ENCODE measurements around the gene DCLK1. TPM values are rescaled to one million over a fixed set of nuclear protein-coding genes. Genes with fewer than 3 reads are reported as not detected.

DCLK1 gene
- total and polyA plus RNA-seq, 10 of the 15 experiments (the other 5 are each of a cell fraction or from before 2014, with no cell fraction given) = not detected

DNA sequence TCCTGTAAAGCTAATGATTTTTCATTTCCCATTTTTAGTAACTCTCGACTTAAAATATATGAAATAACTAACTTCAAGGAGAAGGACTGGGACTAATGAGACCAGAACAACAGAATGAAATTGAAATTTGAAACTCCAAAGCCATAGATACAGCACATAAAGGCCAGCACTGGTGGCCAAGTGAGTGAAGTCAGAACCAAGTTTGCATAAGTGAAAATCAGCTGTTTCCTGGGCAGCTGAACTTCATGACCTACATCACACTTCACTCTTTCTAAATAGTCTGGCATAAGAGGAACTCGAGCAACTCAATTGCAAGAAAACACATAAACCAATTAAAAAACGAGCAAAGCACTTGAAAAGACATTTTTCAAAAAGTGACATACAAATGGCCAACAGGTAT, 84.5 kb downstream of the DCLK1 start:
- DNase-seq (ENCODE audit: low read depth, low spot score) (no peak), FAIRE-seq (no peak), ATAC-seq (peak; percentile 69)
- Histone ChIP-seq H3K79me2 (ENCODE audit: control insufficient read depth, insufficient read depth, low read length) (no peaks in the 10 kb centered on the region), H2AFZ (ENCODE audit: control insufficient read depth, low read depth, low read length) (no peak overlapping the region), H3K27me3 (replicated peaks in 1 of 2; ENCODE audit: control insufficient read depth in 2 of 2, insufficient read depth in 2 of 2, low read length in 1 of 2) (no peaks in the 10 kb centered on the region), H4K20me1 (ENCODE audit: control insufficient read depth, insufficient read depth) (no peaks in the 10 kb centered on the region), H3K36me3 (ENCODE audit: control insufficient read depth in 2 of 2, insufficient read depth in 2 of 2, low read length in 1 of 2) (no peaks in the 10 kb centered on the region), H3K27ac (ENCODE audit: control insufficient read depth, insufficient read depth) (no peak overlapping the region), H3K9ac (ENCODE audit: control insufficient read depth, insufficient read depth, low read length) (no peak overlapping the region), H3K4me1 (ENCODE audit: control insufficient read depth, insufficient read depth, low read length) (no peaks in the 10 kb centered on the region), H3K4me2 (ENCODE audit: control insufficient read depth, insufficient read depth) (no peak overlapping the region), H3K4me3 (no peak overlapping the region), H3K9me3 (replicated peaks; ENCODE audit: control insufficient read depth, insufficient read depth, low read length) (no peaks in the 10 kb centered on the region)
- 7% methylated on average over 3 of the region's 3 CpGs for WGBS (ENCODE audit: insufficient coverage, insufficient replicate concordance, low lambda C conversion rate, missing lambda C conversion rate)
- BruUV-seq (replicated peaks) = no TSS peak
- intact Hi-C loops (cut with micrococcal nuclease; ENCODE audit: unreplicated experiment) = no loop called here
- POLR2A ChIA-PET = no interaction called here
- in situ Hi-C loops (cut with MboI) = no loop called here
- peak in 1 of 2 experiments; percentile 21; a peak in 1 of 4 replicates for TF ChIP-seq BHLHE40 (IDR thresholded peaks at IDR 0.05; ENCODE audit: borderline replicate concordance in 1 of 2, low read depth in 2 of 2, low read length in 1 of 2)
- peak; percentile 50; the same call in 1 of the 3 replicates for TF ChIP-seq POU2F2 (IDR thresholded peaks at IDR 0.05; ENCODE audit: borderline replicate concordance, low read depth, low read length)
- no peak for TF ChIP-seq NFYB (IDR thresholded peaks at IDR 0.05; ENCODE audit: insufficient read depth, low read depth, low read length)
- peak; percentile 63 for TF ChIP-seq MTA2 (IDR thresholded peaks at IDR 0.05; ENCODE audit: low read depth)
- peak; percentile 81 for TF ChIP-seq NR2F1 (conservative IDR thresholded peaks at IDR 0.05)
- no peak for TF ChIP-seq ZNF622 (IDR thresholded peaks at IDR 0.05)
- SMC1A ChIA-PET (ENCODE audit: uncharacterized antibody, unreplicated experiment) = no interaction called here
- CTCF ChIA-PET = no interaction called here
- RAD21 ChIA-PET (ENCODE audit: unreplicated experiment) = no interaction called here

DNA sequence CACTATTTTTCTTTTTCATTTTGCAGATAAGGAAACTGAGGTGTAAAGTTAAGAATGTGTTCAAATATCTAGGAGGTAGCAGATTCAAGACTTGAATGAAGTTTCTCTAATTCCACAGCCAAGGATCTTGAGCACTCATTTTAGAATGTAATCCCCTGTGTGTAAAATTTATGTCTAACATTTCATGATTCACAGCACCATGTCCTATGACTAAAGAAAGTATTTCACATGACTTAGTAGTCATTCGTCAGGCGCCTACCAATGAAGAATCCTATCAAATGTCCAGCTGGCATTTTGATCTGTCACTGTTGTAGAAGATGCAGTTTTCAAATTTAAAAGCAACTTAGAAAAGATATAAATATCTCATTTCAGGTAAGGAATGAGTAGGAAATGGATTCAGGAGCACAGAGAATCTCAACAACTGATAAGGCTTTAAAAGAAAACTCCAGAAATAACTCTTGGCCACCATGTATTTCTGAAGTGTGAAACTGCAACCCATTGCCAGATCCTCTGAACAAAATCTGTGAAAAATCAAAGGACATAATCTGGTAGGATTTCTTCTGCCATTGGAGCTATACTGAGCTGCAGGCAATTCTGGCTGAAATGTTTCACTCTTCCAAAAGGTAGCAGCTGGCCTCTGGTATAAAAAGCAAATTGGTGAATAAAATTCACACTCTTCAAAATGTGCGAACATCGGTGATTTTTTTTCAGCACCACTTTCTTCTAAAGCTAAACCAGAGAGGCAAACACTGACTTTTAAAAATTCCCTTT, 92.2 kb downstream of the DCLK1 start:
- Histone ChIP-seq H3K36me3 (ENCODE audit: control insufficient read depth in 2 of 2, insufficient read depth in 2 of 2, low read length in 1 of 2) (no peaks in the 10 kb centered on the region), H3K27ac (ENCODE audit: control insufficient read depth, insufficient read depth) (no peak overlapping the region), H3K4me2 (ENCODE audit: control insufficient read depth, insufficient read depth) (no peak overlapping the region), H4K20me1 (ENCODE audit: control insufficient read depth, insufficient read depth) (no peaks in the 10 kb centered on the region), H3K79me2 (ENCODE audit: control insufficient read depth, insufficient read depth, low read length) (no peaks in the 10 kb centered on the region), H3K27me3 (replicated peaks in 1 of 2; ENCODE audit: control insufficient read depth in 2 of 2, insufficient read depth in 2 of 2, low read length in 1 of 2) (no peaks in the 10 kb centered on the region), H3K9me3 (replicated peaks; ENCODE audit: control insufficient read depth, insufficient read depth, low read length) (no peaks in the 10 kb centered on the region), H2AFZ (ENCODE audit: control insufficient read depth, low read depth, low read length) (no peak overlapping the region), H3K4me1 (ENCODE audit: control insufficient read depth, insufficient read depth, low read length) (no peaks in the 10 kb centered on the region), H3K4me3 (no peak overlapping the region), H3K9ac (ENCODE audit: control insufficient read depth, insufficient read depth, low read length) (no peak overlapping the region)
- ATAC-seq (no peak), FAIRE-seq (no peak), DNase-seq (ENCODE audit: low read depth, low spot score) (no peak)
- RAD21 ChIA-PET (ENCODE audit: unreplicated experiment) = no interaction called here
- POLR2A ChIA-PET = no interaction called here
- CTCF ChIA-PET = no interaction called here
- WGBS (ENCODE audit: insufficient coverage, insufficient replicate concordance, low lambda C conversion rate, missing lambda C conversion rate) = 41% methylated on average over 4 of the region's 4 CpGs
- no TSS peak for BruUV-seq (replicated peaks)
- intact Hi-C loops (cut with micrococcal nuclease; ENCODE audit: unreplicated experiment) = no loop called here
- SMC1A ChIA-PET (ENCODE audit: uncharacterized antibody, unreplicated experiment) = no interaction called here
- in situ Hi-C loops (cut with MboI) = no loop called here
- TF ChIP-seq LARP7 (IDR thresholded peaks at IDR 0.05) (no peak), BMI1 (IDR thresholded peaks at IDR 0.05; ENCODE audit: borderline replicate concordance) (no peak), JUND (IDR thresholded peaks at IDR 0.05; ENCODE audit: low read depth, low read length) (no peak), RELA (IDR thresholded peaks at IDR 0.05; ENCODE audit: borderline replicate concordance, partially characterized antibody) (no peak), FOXK2 (IDR thresholded peaks at IDR 0.05) (no peak), NFYB (IDR thresholded peaks at IDR 0.05; ENCODE audit: insufficient read depth, low read depth, low read length) (no peak), WRNIP1 (IDR thresholded peaks at IDR 0.05; ENCODE audit: borderline replicate concordance, low read depth, low read length) (no peak), RCOR1 (conservative IDR thresholded peaks at IDR 0.05; ENCODE audit: low read depth, low read length) (no peak), MEF2A (IDR thresholded peaks at IDR 0.05; ENCODE audit: insufficient read depth, low read depth, low read length) (no peak), ZNF217 (IDR thresholded peaks at IDR 0.05) (no peak)
- TF ChIP-seq, protein P1, sequence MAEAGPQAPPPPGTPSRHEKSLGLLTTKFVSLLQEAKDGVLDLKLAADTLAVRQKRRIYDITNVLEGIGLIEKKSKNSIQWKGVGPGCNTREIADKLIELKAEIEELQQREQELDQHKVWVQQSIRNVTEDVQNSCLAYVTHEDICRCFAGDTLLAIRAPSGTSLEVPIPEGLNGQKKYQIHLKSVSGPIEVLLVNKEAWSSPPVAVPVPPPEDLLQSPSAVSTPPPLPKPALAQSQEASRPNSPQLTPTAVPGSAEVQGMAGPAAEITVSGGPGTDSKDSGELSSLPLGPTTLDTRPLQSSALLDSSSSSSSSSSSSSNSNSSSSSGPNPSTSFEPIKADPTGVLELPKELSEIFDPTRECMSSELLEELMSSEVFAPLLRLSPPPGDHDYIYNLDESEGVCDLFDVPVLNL (IDR thresholded peaks at IDR 0.05; ENCODE audit: low read depth, low read length) = no peak
- TF ChIP-seq, protein P2, sequence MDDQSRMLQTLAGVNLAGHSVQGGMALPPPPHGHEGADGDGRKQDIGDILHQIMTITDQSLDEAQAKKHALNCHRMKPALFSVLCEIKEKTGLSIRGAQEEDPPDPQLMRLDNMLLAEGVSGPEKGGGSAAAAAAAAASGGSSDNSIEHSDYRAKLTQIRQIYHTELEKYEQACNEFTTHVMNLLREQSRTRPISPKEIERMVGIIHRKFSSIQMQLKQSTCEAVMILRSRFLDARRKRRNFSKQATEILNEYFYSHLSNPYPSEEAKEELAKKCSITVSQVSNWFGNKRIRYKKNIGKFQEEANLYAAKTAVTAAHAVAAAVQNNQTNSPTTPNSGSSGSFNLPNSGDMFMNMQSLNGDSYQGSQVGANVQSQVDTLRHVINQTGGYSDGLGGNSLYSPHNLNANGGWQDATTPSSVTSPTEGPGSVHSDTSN (IDR thresholded peaks at IDR 0.05; ENCODE audit: insufficient replicate concordance, low read depth, low read length) = no peak
